Skin epidermis (tissue), 12 donors: Measurements from ENCODE around the gene MKRN2OS.

ENCODE experiments used
- H3K27ac ChIP-seq, 21 experiments: fragments of 200-600 bp; sonication (generic) in 11 of 21; one replicate each; pipeline ENCODE4 v1.5.0; 2020; ENCODE audit warnings: mild to moderate bottlenecking in 3 of 21, inconsistent platforms in 2 of 21, moderate library complexity in 2 of 21
- H3K4me3 ChIP-seq, 7 experiments: fragments of 200-600 bp; sonication (generic) in 2 of 7; one replicate each; pipeline ENCODE4 v1.5.0; 2020; ENCODE audit warnings: inconsistent platforms in 2 of 7, mild to moderate bottlenecking in 2 of 7, moderate library complexity in 1 of 7

Gene MKRN2OS

GRCh38 chr3:12518261-12519028 lies 26.9 kb downstream of the MKRN2OS start:
- H3K4me3 ChIP-seq = no peak overlapping the region
- H3K27ac ChIP-seq = no peak overlapping the region

DNA sequence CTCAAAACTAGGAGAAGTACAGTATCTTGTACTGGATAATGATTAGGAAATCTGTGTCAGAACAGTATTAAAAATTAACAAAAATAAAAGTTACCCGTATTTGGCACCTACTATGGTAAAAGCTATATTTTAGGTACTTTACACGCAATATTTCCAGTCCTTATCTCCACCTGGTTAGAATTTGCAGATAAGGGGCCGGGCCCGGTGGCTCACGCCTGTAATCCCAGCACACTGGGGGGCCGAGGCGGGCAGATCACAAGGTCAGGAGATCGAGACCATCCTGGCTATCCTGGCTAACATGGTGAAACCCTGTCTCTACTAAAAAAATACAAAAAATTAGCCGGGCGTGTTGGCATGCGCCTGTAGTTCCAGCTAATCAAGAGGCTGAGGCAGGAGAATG lies 28.4 kb downstream of the MKRN2OS start:
- Histone ChIP-seq H3K27ac (no peak overlapping the region), H3K4me3 (no peak overlapping the region)

GRCh38 chr3:12515631-12516030 lies 29.7 kb downstream of the MKRN2OS start:
- Histone ChIP-seq H3K27ac (no peak overlapping the region), H3K4me3 (no peak overlapping the region)

DNA sequence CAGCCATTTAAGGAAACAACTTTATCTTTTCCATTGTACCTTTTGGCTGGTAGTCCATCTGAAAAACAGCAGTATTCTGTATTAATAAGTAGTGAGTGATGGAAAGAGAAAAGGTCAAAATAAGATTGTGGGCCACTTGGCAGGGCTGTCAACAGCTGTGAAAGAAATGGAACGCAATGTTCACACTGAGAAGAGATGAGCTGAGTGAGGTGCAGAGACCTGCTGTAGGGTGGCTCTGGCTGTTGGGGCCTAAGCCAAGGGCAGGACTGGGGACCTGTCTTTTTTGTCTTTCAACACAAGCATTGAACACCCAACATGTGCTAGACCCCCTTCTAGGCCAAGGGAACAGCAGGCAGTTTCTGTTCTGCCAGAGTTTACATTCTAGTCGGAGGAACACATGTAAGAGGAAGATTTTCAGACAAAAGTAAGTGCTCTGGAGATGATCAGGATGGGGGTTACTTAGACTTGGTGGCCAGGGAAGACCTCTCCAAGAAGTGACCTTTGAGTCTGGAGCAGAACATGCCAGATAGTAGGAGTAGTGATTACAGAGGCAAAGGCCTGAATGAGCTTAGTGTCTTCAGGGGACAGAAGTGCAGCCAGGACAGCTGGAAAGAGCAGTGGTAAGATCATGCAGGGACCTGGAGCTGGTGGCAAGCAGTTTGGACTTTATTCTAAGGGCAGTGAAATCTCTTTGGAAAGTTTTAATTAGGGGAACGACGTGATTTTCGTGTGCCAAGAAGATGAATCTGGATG lies 31.4 kb downstream of the MKRN2OS start:
- no peak overlapping the region for H3K27ac ChIP-seq
- no peak overlapping the region for H3K4me3 ChIP-seq

- no peak overlapping the region for H3K4me3 ChIP-seq
- H3K27ac ChIP-seq = no peak overlapping the region
Observed at GRCh38 chr3:12512534-12513118, 32.7 kb downstream of the MKRN2OS start.

DNA sequence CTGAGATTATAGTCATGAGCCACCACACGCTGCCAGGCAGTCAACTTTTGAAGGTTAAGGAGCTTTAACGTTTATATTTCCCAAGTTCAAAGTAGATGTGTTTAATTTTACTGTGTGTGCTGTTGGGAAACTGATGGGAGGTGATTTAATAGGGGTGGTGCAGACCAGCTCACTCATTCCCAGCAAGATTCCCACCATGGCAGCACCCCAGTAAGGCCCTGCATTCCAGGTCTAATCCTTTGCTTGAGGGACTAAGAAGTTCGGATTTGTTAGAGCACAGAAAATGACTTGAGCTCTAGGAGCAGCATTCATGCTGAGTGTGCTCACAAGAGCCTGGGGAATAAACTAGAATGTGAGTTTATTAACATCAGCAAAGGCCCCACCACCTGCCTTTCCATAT lies 35.8 kb downstream of the MKRN2OS start:
- H3K27ac ChIP-seq = peak overlapping the region in 1 of 21 experiments; percentile 48
- no peak overlapping the region for H3K4me3 ChIP-seq

GRCh38 chr3:12508291-12508700 lies 37.0 kb downstream of the MKRN2OS start:
- H3K4me3 ChIP-seq = no peak overlapping the region
- H3K27ac ChIP-seq = peak overlapping the region in 7 of 21 experiments; percentile 27 to 71 (median 46)

GRCh38 chr3:12507591-12508281 lies 37.6 kb downstream of the MKRN2OS start:
- Histone ChIP-seq H3K27ac (peak overlapping the region in 7 of 21 experiments; percentile 27 to 71 (median 46)), H3K4me3 (no peak overlapping the region)

GRCh38 chr3:12506201-12506709 lies 39.0 kb downstream of the MKRN2OS start:
- no peak overlapping the region for H3K27ac ChIP-seq

GRCh38 chr3:12503126-12503957 lies 42.0 kb downstream of the MKRN2OS start:
- no peak overlapping the region for H3K27ac ChIP-seq
- H3K4me3 ChIP-seq = no peak overlapping the region

More at GRCh38 chr3:12506201-12506709, 39.0 kb downstream of the MKRN2OS start:
- no peak overlapping the region for H3K4me3 ChIP-seq

- Histone ChIP-seq H3K27ac (peak overlapping the region in 2 of 21 experiments; percentile 8 to 30), H3K4me3 (no peak overlapping the region)
Observed at GRCh38 chr3:12501360-12502020, 43.8 kb downstream of the MKRN2OS start.

- Histone ChIP-seq H3K4me3 (no peak overlapping the region), H3K27ac (no peak overlapping the region)
Observed at GRCh38 chr3:12499474-12499873, 45.8 kb downstream of the MKRN2OS start.

- Histone ChIP-seq H3K4me3 (no peak overlapping the region), H3K27ac (no peak overlapping the region)
Observed at GRCh38 chr3:12496453-12496761, 48.9 kb downstream of the MKRN2OS start.

DNA sequence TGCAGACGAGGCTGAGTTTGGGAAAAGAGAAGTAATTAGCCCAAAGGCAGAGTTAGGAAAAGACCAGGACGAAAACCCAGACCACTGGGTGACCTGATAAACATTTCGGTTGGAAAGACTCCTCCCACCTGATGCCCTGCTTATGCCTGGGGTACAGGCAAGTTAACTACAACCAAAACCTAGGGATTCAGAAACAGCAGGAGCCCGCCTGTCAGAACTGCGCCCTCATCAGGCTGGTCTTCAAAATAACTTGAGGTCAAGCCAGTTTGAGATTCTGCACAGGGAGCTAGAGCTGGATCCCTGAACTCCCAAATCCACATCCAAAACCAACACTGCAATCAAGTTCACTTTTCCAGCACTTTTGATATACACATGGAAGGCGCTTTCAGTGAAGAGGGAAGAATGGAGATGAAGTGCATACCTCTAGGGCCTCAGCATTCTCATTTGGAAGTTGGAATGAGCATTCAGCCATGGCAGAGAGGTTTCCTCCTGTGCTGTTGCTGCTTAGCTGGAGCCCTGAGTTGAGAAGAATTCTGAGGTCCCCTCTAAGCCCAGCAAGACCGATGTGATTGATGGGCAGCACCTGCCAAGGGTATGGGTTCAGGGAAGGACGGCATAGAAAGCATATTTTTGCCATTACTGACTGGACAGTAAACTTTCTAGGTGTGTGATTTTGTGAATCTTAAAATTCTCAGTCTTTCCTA lies 49.4 kb downstream of the MKRN2OS start:
- Histone ChIP-seq H3K27ac (no peak overlapping the region), H3K4me3 (no peak overlapping the region)

DNA sequence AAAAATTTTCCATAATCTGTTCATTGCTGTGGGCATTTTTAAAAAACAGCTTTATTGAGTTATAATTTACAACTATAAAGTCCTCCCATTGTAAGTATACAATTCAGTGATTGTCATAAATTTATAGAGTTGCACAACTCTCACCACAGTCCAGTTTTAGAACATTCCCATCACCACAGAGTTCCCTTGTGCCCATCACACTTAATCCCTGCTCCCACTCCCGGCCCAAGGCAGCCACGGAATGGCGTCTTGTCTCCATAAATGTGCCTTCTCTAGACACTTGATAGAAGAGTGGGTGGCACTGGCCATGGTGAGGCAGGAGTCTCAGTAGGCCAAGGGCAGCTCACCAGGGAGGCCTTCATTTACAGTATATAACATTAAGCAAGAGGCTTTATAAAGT lies 54.8 kb downstream of the MKRN2OS start:
- Histone ChIP-seq H3K27ac (no peak overlapping the region), H3K4me3 (no peak overlapping the region)

DNA sequence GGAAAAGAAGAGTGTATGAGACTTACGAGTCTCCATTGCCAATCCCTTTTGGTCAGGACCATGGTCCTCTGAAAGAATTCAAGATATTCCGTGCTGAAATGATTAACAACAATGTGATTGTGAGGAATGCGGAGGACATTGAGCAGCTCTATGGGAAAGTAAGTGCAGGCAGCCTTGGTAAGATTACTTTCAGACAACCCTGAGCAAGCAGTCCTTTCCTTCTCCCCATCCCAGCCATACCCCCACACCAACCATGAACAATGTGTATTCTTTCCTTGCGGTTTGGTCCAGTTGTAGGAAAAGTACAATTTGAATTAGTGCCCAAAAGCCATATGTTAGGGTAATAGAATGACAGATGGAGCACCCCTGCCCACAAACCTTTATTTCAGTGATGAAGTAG lies 55.5 kb downstream of the MKRN2OS start:
- Histone ChIP-seq H3K4me3 (no peak overlapping the region), H3K27ac (no peak overlapping the region)
